Small intestine (tissue), 7 donors: ENCODE results near the gene DNAH2. TPM values are rescaled to one million over a fixed set of nuclear protein-coding genes. Genes with fewer than 3 reads are reported as not detected.
A peak's percentile ranks its signal among the peaks of the same experiment; 100 is the strongest.

Experiments used
- DNase-seq, 2 donors: peaks; one replicate each; pipeline versions ENCODE4 v3.0.0 to v3.0.0-alpha.2; 2013
- FAIRE-seq: peaks from 2 replicates; lab custom pipeline; 2012; peaks lifted over from hg19 to GRCh38; lab: Jason Lieb, UNC
- H3K27ac ChIP-seq, 3 donors: one replicate each; pipeline ENCODE4 v1.5.1; 2013; ENCODE audit warnings: low read length in 2 of 3, mild to moderate bottlenecking in 2 of 3, control low read depth in 1 of 3, inconsistent platforms in 1 of 3, low read depth in 1 of 3, moderate library complexity in 1 of 3
- H3K27me3 ChIP-seq, 3 donors: one replicate each; pipeline ENCODE4 v1.6.1; 2013; ENCODE audit warnings: low read length in 3 of 3, inconsistent platforms in 1 of 3; ENCODE audit not compliant: control insufficient read depth in 3 of 3, insufficient read depth in 3 of 3
- H3K36me3 ChIP-seq, 3 donors: one replicate each; pipeline ENCODE4 v1.6.1; 2013; ENCODE audit warnings: low read length in 3 of 3, inconsistent platforms in 1 of 3, low read depth in 1 of 3, mild to moderate bottlenecking in 1 of 3, moderate library complexity in 1 of 3; ENCODE audit not compliant: control insufficient read depth in 3 of 3, insufficient read depth in 2 of 3
- H3K4me1 ChIP-seq, 3 donors: one replicate each; pipeline ENCODE4 v1.6.1; 2013; ENCODE audit warnings: low read length in 2 of 3, inconsistent platforms in 1 of 3, low read depth in 1 of 3, mild to moderate bottlenecking in 1 of 3, moderate library complexity in 1 of 3; ENCODE audit not compliant: control insufficient read depth in 3 of 3, insufficient read depth in 2 of 3
- H3K4me3 ChIP-seq, 3 donors: one replicate each; pipeline ENCODE4 v1.5.1; 2013; ENCODE audit warnings: low read length in 3 of 3, control low read depth in 1 of 3, inconsistent platforms in 1 of 3, low read depth in 1 of 3, mild to moderate bottlenecking in 1 of 3, moderate library complexity in 1 of 3
- H3K9me3 ChIP-seq, 2 donors: one replicate each; pipeline ENCODE4 v1.6.1; 2013; ENCODE audit warnings: low read depth in 1 of 2, low read length in 1 of 2; ENCODE audit not compliant: control insufficient read depth in 2 of 2, insufficient read depth in 1 of 2
- WGBS, 3 donors: extraction: QIAGEN DNeasy Blood & Tissue Kit; methylation state at CpG; one replicate each; pipeline ENCODE4 v1.1.7; 2013; 5-methylcytosine and 5-hydroxymethylcytosine counted together
- polyA plus RNA-seq, 4 donors: library from polyadenylated mRNA; stranded (reverse) in 3 of 4; unstranded in 1 of 4; fragments of 200-250 nt in 3 of 4; fragments of 120-200 nt in 1 of 4; gene quantifications; one replicate each; pipeline versions ENCODE4 v1.2.1 to v1.2.3, GENCODE V29; 2013
- donor health status: healthy with polysubstance abuse.
- donor health status: control.
- donor health status: control.
- donor health status: Bipolar disorder and iron deficiency.
- donor health status: healthy.

Gene DNAH2
- polyA plus RNA-seq, 4 donors, result 0.04 to 0.09 TPM; not detected in 2

- Histone ChIP-seq H3K4me1 (no peaks in the 10 kb centered on the region), H3K27ac (no peak overlapping the region), H3K36me3 (no peaks in the 10 kb centered on the region), H3K27me3 (peaks cover 0 to 4% (median 0%) of the 10 kb centered on the region in 3 donors), H3K4me3 (no peak overlapping the region), H3K9me3 (peaks cover 0 to 4% of the 10 kb centered on the region in 2 donors)
- no peak for DNase-seq
- WGBS, 3 donors, result 85 to 90% (median 88%) methylated on average over 21 of the region's 21 CpGs
- no peak for FAIRE-seq
Measured at GRCh38 chr17:7786866-7787265, 69.3 kb downstream of the DNAH2 start.

- 71 to 87% (median 79%) methylated on average over 9 of the region's 9 CpGs for WGBS, 3 donors
- Histone ChIP-seq H3K36me3 (no peaks in the 10 kb centered on the region), H3K4me3 (no peak overlapping the region), H3K27me3 (peaks cover 0 to 2% (median 0%) of the 10 kb centered on the region in 3 donors), H3K4me1 (no peaks in the 10 kb centered on the region), H3K27ac (no peak overlapping the region), H3K9me3 (no peaks in the 10 kb centered on the region)
- no peak for FAIRE-seq
- DNase-seq, result no peak
Measured at GRCh38 chr17:7789131-7789530, 71.6 kb downstream of the DNAH2 start.

GRCh38 chr17:7790150-7790549, 72.6 kb downstream of the DNAH2 start:
- DNase-seq (no peak), FAIRE-seq (no peak)
- Histone ChIP-seq H3K36me3 (no peaks in the 10 kb centered on the region), H3K9me3 (no peaks in the 10 kb centered on the region), H3K27me3 (peaks cover 0 to 4% (median 0%) of the 10 kb centered on the region in 3 donors), H3K4me1 (no peaks in the 10 kb centered on the region), H3K4me3 (no peak overlapping the region), H3K27ac (no peak overlapping the region)
- 86 to 92% (median 90%) methylated on average over 5 of the region's 5 CpGs for WGBS, 3 donors

- Histone ChIP-seq H3K4me1 (no peaks in the 10 kb centered on the region), H3K27ac (no peak overlapping the region), H3K4me3 (no peak overlapping the region), H3K27me3 (peaks cover 0 to 4% (median 0%) of the 10 kb centered on the region in 3 donors), H3K9me3 (no peaks in the 10 kb centered on the region), H3K36me3 (no peaks in the 10 kb centered on the region)
- FAIRE-seq (no peak), DNase-seq (no peak)
- 90 to 93% (median 92%) methylated on average over 17 of the region's 17 CpGs for WGBS, 3 donors
Measured at GRCh38 chr17:7792611-7793010, 75.1 kb downstream of the DNAH2 start.

GRCh38 chr17:7794075-7794663, 76.6 kb downstream of the DNAH2 start:
- 60 to 67% (median 66%) methylated on average over 19 of the region's 19 CpGs for WGBS, 3 donors

GRCh38 chr17:7797976-7798375, 80.4 kb downstream of the DNAH2 start:
- WGBS, 3 donors, result 89 to 93% (median 89%) methylated on average over 13 of the region's 13 CpGs
- H3K36me3 ChIP-seq, result no peaks in the 10 kb centered on the region
- FAIRE-seq, result no peak
- H3K4me3 ChIP-seq, result no peak overlapping the region
- no peak overlapping the region for H3K27ac ChIP-seq
- H3K4me1 ChIP-seq, result no peaks in the 10 kb centered on the region
- H3K27me3 ChIP-seq, result peaks cover 0 to 4% (median 0%) of the 10 kb centered on the region in 3 donors
- H3K9me3 ChIP-seq, result no peaks in the 10 kb centered on the region
- no peak for DNase-seq

More at GRCh38 chr17:7794075-7794663, 76.6 kb downstream of the DNAH2 start:
- no peak for DNase-seq
- no peak for FAIRE-seq
- H3K4me3 ChIP-seq, result no peak overlapping the region
- H3K36me3 ChIP-seq, result no peaks in the 10 kb centered on the region
- H3K27ac ChIP-seq, result no peak overlapping the region
- no peaks in the 10 kb centered on the region for H3K9me3 ChIP-seq
- H3K4me1 ChIP-seq, result no peaks in the 10 kb centered on the region
- H3K27me3 ChIP-seq, result peaks cover 0 to 4% (median 0%) of the 10 kb centered on the region in 3 donors

GRCh38 chr17:7798839-7799238, 81.3 kb downstream of the DNAH2 start:
- DNase-seq, result no peak
- Histone ChIP-seq H3K36me3 (no peaks in the 10 kb centered on the region), H3K27ac (no peak overlapping the region), H3K4me1 (no peaks in the 10 kb centered on the region), H3K4me3 (no peak overlapping the region), H3K9me3 (no peaks in the 10 kb centered on the region), H3K27me3 (peaks cover 0 to 4% (median 0%) of the 10 kb centered on the region in 3 donors)
- FAIRE-seq, result no peak
- WGBS, 3 donors, result 55 to 83% (median 68%) methylated on average over 10 to 13 of the region's 13 CpGs

GRCh38 chr17:7803981-7804380, 86.4 kb downstream of the DNAH2 start:
- Histone ChIP-seq H3K27me3 (no peaks in the 10 kb centered on the region), H3K4me3 (no peak overlapping the region), H3K9me3 (no peaks in the 10 kb centered on the region), H3K27ac (no peak overlapping the region), H3K36me3 (no peaks in the 10 kb centered on the region), H3K4me1 (no peaks in the 10 kb centered on the region)
- DNase-seq, result peak; percentile 28 to 32
- no peak for FAIRE-seq
- WGBS, 3 donors, result 13 to 45% (median 36%) methylated on average over 13 of the region's 13 CpGs

GRCh38 chr17:7806587-7806986, 89.0 kb downstream of the DNAH2 start:
- H3K4me1 ChIP-seq, result no peaks in the 10 kb centered on the region
- FAIRE-seq (no peak), DNase-seq (no peak)
- H3K27me3 ChIP-seq, result peaks cover 0 to 3% (median 0%) of the 10 kb centered on the region in 3 donors
- H3K9me3 ChIP-seq, result no peaks in the 10 kb centered on the region
- no peaks in the 10 kb centered on the region for H3K36me3 ChIP-seq
- H3K27ac ChIP-seq, result no peak overlapping the region
- WGBS, 3 donors, result 75 to 90% (median 78%) methylated on average over 6 of the region's 6 CpGs
- H3K4me3 ChIP-seq, result no peak overlapping the region
